Right lobe of liver (tissue), 6 donors: ENCODE data around the gene MPHOSPH10. TPM values are rescaled to one million over a fixed set of nuclear protein-coding genes. Genes with fewer than 3 reads are reported as not detected.
A peak's percentile ranks its signal among the peaks of the same experiment; 100 is the strongest.
"Not testable (repeated sequence)": the region's sequence is repeated elsewhere in the genome, so short reads cannot be mapped to it uniquely, and the experiment has no call there.

Source experiments
- ATAC-seq, 4 donors: fragments of 200-7000 bp; cut with Tn5 transposase; one replicate each; pipeline ENCODE4 v1.9.1; 2020; ENCODE audit warnings: mild to moderate bottlenecking in 4 of 4, moderate library complexity in 4 of 4
- DNase-seq, 3 donors: peaks; one replicate each; pipeline ENCODE4 v3.0.0-alpha.2; 2020
- H3K27ac ChIP-seq, 3 donors: fragments of 200-600 bp; one replicate each; pipeline ENCODE4 v1.8.0; 2022
- H3K27me3 ChIP-seq, 2 donors: fragments of 200-600 bp; one replicate each; pipeline ENCODE4 v1.8.0; 2022
- H3K36me3 ChIP-seq, 4 donors: fragments of 200-600 bp; sonication (generic) in 1 of 4; one replicate each; pipeline versions ENCODE4 v1.5.1 to v1.8.0; 2017 to 2022; ENCODE audit warnings: control low read depth in 1 of 4
- H3K4me1 ChIP-seq, 4 donors: fragments of 200-600 bp; sonication (generic) in 1 of 4; one replicate each; pipeline versions ENCODE4 v1.5.1 to v1.8.0; 2017 to 2022; ENCODE audit warnings: control low read depth in 1 of 4
- H3K4me3 ChIP-seq, 3 donors: fragments of 200-600 bp; one replicate each; pipeline ENCODE4 v1.8.0; 2022
- H3K9me3 ChIP-seq, 4 donors: fragments of 200-600 bp; sonication (generic) in 1 of 4; one replicate each; pipeline versions ENCODE4 v1.5.1 to v1.8.0; 2017 to 2022; ENCODE audit warnings: control low read depth in 1 of 4
- CTCF ChIP-seq, 4 donors: fragments of 200-600 bp in 3 of 4; fragments of 450-650 bp in 1 of 4; IDR thresholded peaks; one replicate each; pipeline versions ENCODE4 v1.5.1 to v1.8.0; 2016 to 2022; ENCODE audit warnings: antibody characterized with exemption in 4 of 4, mild to moderate bottlenecking in 2 of 4
- POLR2A ChIP-seq: fragments of 450-650 bp; IDR thresholded peaks from one replicate; pipeline ENCODE4 v1.6.1; 2017; ENCODE audit warnings: antibody characterized with exemption, mild to moderate bottlenecking
- WGBS: methylation state at CpG from one replicate; pipeline ENCODE4 v1.1.6; 2018; ENCODE audit warnings: low coverage, low lambda C conversion rate; ENCODE audit not compliant: insufficient coverage; ENCODE audit errors: missing lambda C conversion rate; 5-methylcytosine and 5-hydroxymethylcytosine counted together
- intact Hi-C, 2 donors: fragments of 100-400 bp; cut with DNase I; formaldehyde crosslinking; loops; one replicate each; pipeline versions ENCODE4 v1.11.2 to v1.14.1; 2022
- total RNA-seq, 6 experiments: library from RNA; depleted of rRNA in 2 of 6; stranded (reverse); fragments of >200 nt in 2 of 6; fragmentation: NEBNext Ultra II Directional in 3 of 6; extraction: Animal tissue kit (Norgen Biotek cat#: 25700) in 3 of 6; gene quantifications; one replicate each; pipeline versions ENCODE4 v1.1.0 to v1.2.4, GENCODE V29; 2016 to 2023
- donor health status: DM: no; HTN: yes; CAD: no.
- donor health status: DM: no; HTN: no; CAD: no.
- donor health status: DM: no; HTN: no; CAD: no.
- donor health status: DM: no; HTN: yes; CAD: no.
- donor health status: DM: no; HTN: yes; CAD: no.

The MPHOSPH10 gene
- total RNA-seq, 6 experiments from 2014 or later = 10.4 to 14.3 (median 12.8) TPM

- no peak for DNase-seq
- no peaks in the 10 kb centered on the region for H3K27me3 ChIP-seq
- H3K9me3 ChIP-seq = no peaks in the 10 kb centered on the region
- TF ChIP-seq POLR2A (no peak), CTCF (IDR thresholded peaks at IDR 0.05) (no peak)
- no peak overlapping the region for H3K27ac ChIP-seq
- 25% methylated on average over 3 of the region's 3 CpGs for WGBS
- H3K4me1 ChIP-seq = peaks cover 0 to 16% (median 6%) of the 10 kb centered on the region in 4 donors
- no peak for ATAC-seq
- intact Hi-C loops = no loop called here
- H3K4me3 ChIP-seq = no peak overlapping the region
- peaks cover 0 to 5% (median 2%) of the 10 kb centered on the region in 4 donors for H3K36me3 ChIP-seq
Measured at GRCh38 chr2:71126957-71127356, 3.5 kb upstream of the MPHOSPH10 start.

GRCh38 chr2:71129114-71129901, 1.1 kb upstream of the MPHOSPH10 start:
- H3K27ac ChIP-seq = peak overlapping the region; percentile 87 to 98 (median 94)
- peaks cover 0 to 14% (median 2%) of the 10 kb centered on the region in 4 donors for H3K36me3 ChIP-seq
- DNase-seq = peak in 1 of 3 donors; percentile 78
- H3K27me3 ChIP-seq = no peaks in the 10 kb centered on the region
- H3K4me3 ChIP-seq = peak overlapping the region; percentile 76 to 91 (median 83)
- peaks cover 0 to 20% (median 6%) of the 10 kb centered on the region in 4 donors for H3K4me1 ChIP-seq
- ATAC-seq = no peak
- under 1% methylated on average over 18 of the region's 18 CpGs for WGBS
- TF ChIP-seq POLR2A (no peak), CTCF (IDR thresholded peaks at IDR 0.05) (no peak)
- intact Hi-C loops = no loop called here
- no peaks in the 10 kb centered on the region for H3K9me3 ChIP-seq

- Histone ChIP-seq H3K27ac (peak overlapping the region; percentile 87 to 98 (median 94)), H3K4me3 (peak overlapping the region; percentile 76 to 91 (median 83)), H3K9me3 (no peaks in the 10 kb centered on the region), H3K36me3 (peaks cover 2 to 19% (median 5%) of the 10 kb centered on the region in 4 donors), H3K4me1 (peaks cover 0 to 20% (median 6%) of the 10 kb centered on the region in 4 donors), H3K27me3 (no peaks in the 10 kb centered on the region)
- TF ChIP-seq CTCF (IDR thresholded peaks at IDR 0.05) (no peak), POLR2A (no peak)
- WGBS = 0% methylated on average over 14 of the region's 17 CpGs
- DNase-seq = no peak
- intact Hi-C loops = no loop called here
- ATAC-seq = peak; percentile 65 to 79 (median 76)
Measured at GRCh38 chr2:71129902-71130151, 607 bp upstream of the MPHOSPH10 start.

- ATAC-seq (peak in 1 of 4 donors; percentile 6), DNase-seq (no peak)
- H3K27me3 ChIP-seq = no peaks in the 10 kb centered on the region
- peaks cover 3 to 30% (median 8%) of the 10 kb centered on the region in 4 donors for H3K36me3 ChIP-seq
- no peak for TF ChIP-seq CTCF (IDR thresholded peaks at IDR 0.05)
- TF ChIP-seq POLR2A = no peak
- intact Hi-C loops = no loop called here
- no peaks in the 10 kb centered on the region for H3K9me3 ChIP-seq
- WGBS = 0% methylated on average over 4 of the region's 4 CpGs
- H3K4me3 ChIP-seq = peak overlapping the region; percentile 76 to 91 (median 83)
- H3K4me1 ChIP-seq = peaks cover 0 to 20% (median 6%) of the 10 kb centered on the region in 4 donors
- H3K27ac ChIP-seq = peak overlapping the region; percentile 87 to 98 (median 94)
Measured at GRCh38 chr2:71130905-71131244, 441 bp downstream of the MPHOSPH10 start.

- ATAC-seq, H3K27me3 ChIP-seq, intact Hi-C loops, DNase-seq, H3K27ac ChIP-seq, H3K9me3 ChIP-seq: not testable (repeated sequence)
- peaks cover 0 to 20% (median 6%) of the 10 kb centered on the region in 4 donors for H3K4me1 ChIP-seq
- peak overlapping the region; percentile 76 to 91 (median 83) for H3K4me3 ChIP-seq
- WGBS = 32% methylated on average over 7 of the region's 7 CpGs
- peaks cover 4 to 37% (median 11%) of the 10 kb centered on the region in 4 donors for H3K36me3 ChIP-seq
Measured at GRCh38 chr2:71131387-71132166, 1.1 kb downstream of the MPHOSPH10 start.
